SU-DHL-6 (cell line): ENCODE measurements around the gene IL21R.

ENCODE experiments used
- H2AFZ ChIP-seq: fragments of 200-600 bp; sonication (generic); 2 replicates; pipeline ENCODE4 v1.6.1; 2014; ENCODE audit warnings: low read depth, mild to moderate bottlenecking, moderate library complexity, mixed read lengths, antibody characterized with exemption, low read length; ENCODE audit not compliant: severe bottlenecking
- H3F3A ChIP-seq: fragments of 200-600 bp; shearing (Covaris generic); 2 replicates; pipeline ENCODE4 v1.6.0; 2016; ENCODE audit warnings: antibody characterized with exemption, mild to moderate bottlenecking; ENCODE audit not compliant: insufficient read depth
- H3K27ac ChIP-seq: fragments of 200-600 bp; sonication (generic); 2 replicates; pipeline ENCODE4 v1.5.1; 2016; ENCODE audit warnings: low read depth, mild to moderate bottlenecking, low read length, moderate library complexity, mixed read lengths
- H3K27me3 ChIP-seq: fragments of 200-600 bp; sonication (generic), shearing (Covaris generic); 2 replicates; pipeline ENCODE4 v1.6.0; 2014; ENCODE audit warnings: mild to moderate bottlenecking, low read length
- H3K36me3 ChIP-seq: fragments of 200-600 bp; sonication (generic); 2 replicates; pipeline ENCODE4 v1.6.1; 2014; ENCODE audit warnings: mild to moderate bottlenecking, low read length, mixed read lengths
- H3K4me2 ChIP-seq: fragments of 300-600, 200-600 bp; shearing (Covaris generic), sonication (generic); 2 replicates; pipeline ENCODE4 v1.6.0; 2014; ENCODE audit warnings: low read length, low read depth, mild to moderate bottlenecking; ENCODE audit not compliant: poor library complexity, severe bottlenecking
- H3K4me3 ChIP-seq: fragments of 200-600 bp; sonication (generic); 2 replicates; pipeline ENCODE4 v1.5.1; 2014; ENCODE audit warnings: antibody characterized with exemption, low read length, mild to moderate bottlenecking, mixed read lengths; ENCODE audit not compliant: insufficient read depth, poor library complexity, severe bottlenecking
- H3K79me2 ChIP-seq: fragments of 200-600 bp; sonication (generic); 2 replicates; pipeline ENCODE4 v1.6.1; 2014; ENCODE audit warnings: mild to moderate bottlenecking, low read length, moderate library complexity; ENCODE audit not compliant: insufficient read depth
- H3K9ac ChIP-seq: fragments of 200-600 bp; sonication (generic); 2 replicates; pipeline ENCODE4 v1.7.0; 2014; ENCODE audit warnings: mild to moderate bottlenecking, low read length
- H3K9me2 ChIP-seq: fragments of 200-600 bp; sonication (generic); replicated peaks from 2 replicates; pipeline ENCODE4 v1.6.1; 2014; ENCODE audit warnings: low read length; ENCODE audit not compliant: insufficient read depth
- H3K9me3 ChIP-seq: fragments of 200-600 bp; sonication (generic); 2 replicates; pipeline ENCODE4 v1.6.1; 2014; ENCODE audit warnings: low read length, mixed read lengths; ENCODE audit not compliant: insufficient read depth
- H4K20me1 ChIP-seq: fragments of 200-600 bp; sonication (generic); 2 replicates; pipeline ENCODE4 v1.6.1; 2014; ENCODE audit warnings: low read depth, mild to moderate bottlenecking, antibody characterized with exemption, low read length, moderate library complexity, mixed read lengths
- EZH2phosphoT487 ChIP-seq: fragments of 200-600 bp; sonication (generic), shearing (Covaris generic); conservative IDR thresholded peaks from 2 replicates; pipeline ENCODE4 v1.6.1; 2018; ENCODE audit warnings: mild to moderate bottlenecking, antibody characterized with exemption, low read length, moderate library complexity, mixed read lengths
- TF ChIP-seq, protein P1 (sequence below): fragments of 200-600 bp; sonication (generic); IDR thresholded peaks from one replicate; pipeline ENCODE4 v1.5.1; 2017; ENCODE audit warnings: antibody characterized with exemption, mild to moderate bottlenecking, low read length, moderate library complexity; ENCODE audit not compliant: insufficient read depth, poor library complexity, severe bottlenecking

IL21R gene

DNA sequence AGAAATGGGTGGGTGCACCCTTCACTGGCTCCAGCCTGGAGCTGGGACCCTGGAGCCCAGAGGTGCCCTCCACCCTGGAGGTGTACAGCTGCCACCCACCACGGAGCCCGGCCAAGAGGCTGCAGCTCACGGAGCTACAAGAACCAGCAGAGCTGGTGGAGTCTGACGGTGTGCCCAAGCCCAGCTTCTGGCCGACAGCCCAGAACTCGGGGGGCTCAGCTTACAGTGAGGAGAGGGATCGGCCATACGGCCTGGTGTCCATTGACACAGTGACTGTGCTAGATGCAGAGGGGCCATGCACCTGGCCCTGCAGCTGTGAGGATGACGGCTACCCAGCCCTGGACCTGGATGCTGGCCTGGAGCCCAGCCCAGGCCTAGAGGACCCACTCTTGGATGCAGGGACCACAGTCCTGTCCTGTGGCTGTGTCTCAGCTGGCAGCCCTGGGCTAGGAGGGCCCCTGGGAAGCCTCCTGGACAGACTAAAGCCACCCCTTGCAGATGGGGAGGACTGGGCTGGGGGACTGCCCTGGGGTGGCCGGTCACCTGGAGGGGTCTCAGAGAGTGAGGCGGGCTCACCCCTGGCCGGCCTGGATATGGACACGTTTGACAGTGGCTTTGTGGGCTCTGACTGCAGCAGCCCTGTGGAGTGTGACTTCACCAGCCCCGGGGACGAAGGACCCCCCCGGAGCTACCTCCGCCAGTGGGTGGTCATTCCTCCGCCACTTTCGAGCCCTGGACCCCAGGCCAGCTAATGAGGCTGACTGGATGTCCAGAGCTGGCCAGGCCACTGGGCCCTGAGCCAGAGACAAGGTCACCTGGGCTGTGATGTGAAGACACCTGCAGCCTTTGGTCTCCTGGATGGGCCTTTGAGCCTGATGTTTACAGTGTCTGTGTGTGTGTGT is 46.8 kb downstream of the IL21R start:
- TF ChIP-seq, protein P1, sequence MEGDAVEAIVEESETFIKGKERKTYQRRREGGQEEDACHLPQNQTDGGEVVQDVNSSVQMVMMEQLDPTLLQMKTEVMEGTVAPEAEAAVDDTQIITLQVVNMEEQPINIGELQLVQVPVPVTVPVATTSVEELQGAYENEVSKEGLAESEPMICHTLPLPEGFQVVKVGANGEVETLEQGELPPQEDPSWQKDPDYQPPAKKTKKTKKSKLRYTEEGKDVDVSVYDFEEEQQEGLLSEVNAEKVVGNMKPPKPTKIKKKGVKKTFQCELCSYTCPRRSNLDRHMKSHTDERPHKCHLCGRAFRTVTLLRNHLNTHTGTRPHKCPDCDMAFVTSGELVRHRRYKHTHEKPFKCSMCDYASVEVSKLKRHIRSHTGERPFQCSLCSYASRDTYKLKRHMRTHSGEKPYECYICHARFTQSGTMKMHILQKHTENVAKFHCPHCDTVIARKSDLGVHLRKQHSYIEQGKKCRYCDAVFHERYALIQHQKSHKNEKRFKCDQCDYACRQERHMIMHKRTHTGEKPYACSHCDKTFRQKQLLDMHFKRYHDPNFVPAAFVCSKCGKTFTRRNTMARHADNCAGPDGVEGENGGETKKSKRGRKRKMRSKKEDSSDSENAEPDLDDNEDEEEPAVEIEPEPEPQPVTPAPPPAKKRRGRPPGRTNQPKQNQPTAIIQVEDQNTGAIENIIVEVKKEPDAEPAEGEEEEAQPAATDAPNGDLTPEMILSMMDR, result no peak
- no peak for TF ChIP-seq EZH2phosphoT487
- H3K4me2 ChIP-seq, result no peak overlapping the region
- H3K27ac ChIP-seq, result peak overlapping the region; percentile 63; the same call in 1 of the 2 replicates
- H4K20me1 ChIP-seq, result no peaks in the 10 kb centered on the region
- no peaks in the 10 kb centered on the region for H3K79me2 ChIP-seq
- no peaks in the 10 kb centered on the region for H3K27me3 ChIP-seq
- H3K9ac ChIP-seq, result no peak overlapping the region
- no peak overlapping the region for H2AFZ ChIP-seq
- H3K4me3 ChIP-seq, result no peak overlapping the region
- H3K9me3 ChIP-seq, result no peaks in the 10 kb centered on the region
- H3F3A ChIP-seq, result peaks cover 12% of the 10 kb centered on the region; the same call in 1 of the 2 replicates
- H3K36me3 ChIP-seq, result no peaks in the 10 kb centered on the region; the same call in none of the 2 replicates
- H3K9me2 ChIP-seq, result no peaks in the 10 kb centered on the region

DNA sequence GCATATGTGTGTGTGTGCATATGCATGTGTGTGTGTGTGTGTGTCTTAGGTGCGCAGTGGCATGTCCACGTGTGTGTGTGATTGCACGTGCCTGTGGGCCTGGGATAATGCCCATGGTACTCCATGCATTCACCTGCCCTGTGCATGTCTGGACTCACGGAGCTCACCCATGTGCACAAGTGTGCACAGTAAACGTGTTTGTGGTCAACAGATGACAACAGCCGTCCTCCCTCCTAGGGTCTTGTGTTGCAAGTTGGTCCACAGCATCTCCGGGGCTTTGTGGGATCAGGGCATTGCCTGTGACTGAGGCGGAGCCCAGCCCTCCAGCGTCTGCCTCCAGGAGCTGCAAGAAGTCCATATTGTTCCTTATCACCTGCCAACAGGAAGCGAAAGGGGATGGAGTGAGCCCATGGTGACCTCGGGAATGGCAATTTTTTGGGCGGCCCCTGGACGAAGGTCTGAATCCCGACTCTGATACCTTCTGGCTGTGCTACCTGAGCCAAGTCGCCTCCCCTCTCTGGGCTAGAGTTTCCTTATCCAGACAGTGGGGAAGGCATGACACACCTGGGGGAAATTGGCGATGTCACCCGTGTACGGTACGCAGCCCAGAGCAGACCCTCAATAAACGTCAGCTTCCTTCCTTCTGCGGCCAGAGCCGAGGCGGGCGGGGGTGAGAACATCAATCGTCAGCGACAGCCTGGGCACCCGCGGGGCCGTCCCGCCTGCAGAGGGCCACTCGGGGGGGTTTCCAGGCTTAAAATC is 47.6 kb downstream of the IL21R start:
- H3K36me3 ChIP-seq, result no peaks in the 10 kb centered on the region; the same call in none of the 2 replicates
- H3F3A ChIP-seq, result peaks cover 12% of the 10 kb centered on the region; the same call in 1 of the 2 replicates
- no peak overlapping the region for H3K4me3 ChIP-seq
- peak overlapping the region; percentile 46 for H3K4me2 ChIP-seq
- TF ChIP-seq EZH2phosphoT487, result no peak
- TF ChIP-seq, protein P1, result no peak
- H3K79me2 ChIP-seq, result no peaks in the 10 kb centered on the region
- H3K27ac ChIP-seq, result peak overlapping the region; percentile 63
- 0 out of 2 replicates have a peak overlapping the region, but pooled peaks have one; percentile 10 for H3K9ac ChIP-seq
- no peak overlapping the region for H2AFZ ChIP-seq
- H4K20me1 ChIP-seq, result no peaks in the 10 kb centered on the region
- no peaks in the 10 kb centered on the region for H3K9me3 ChIP-seq
- no peaks in the 10 kb centered on the region for H3K9me2 ChIP-seq
- H3K27me3 ChIP-seq, result no peaks in the 10 kb centered on the region

- Histone ChIP-seq H3K4me2 (peak overlapping the region; percentile 46), H3K27ac (peak overlapping the region; percentile 63), H3K4me3 (no peak overlapping the region), H4K20me1 (no peaks in the 10 kb centered on the region), H3K36me3 (no peaks in the 10 kb centered on the region; the same call in 1 of the 2 replicates), H3K9me2 (no peaks in the 10 kb centered on the region), H3K79me2 (no peaks in the 10 kb centered on the region), H2AFZ (no peak overlapping the region), H3K27me3 (no peaks in the 10 kb centered on the region), H3F3A (peaks cover 12% of the 10 kb centered on the region; the same call in 1 of the 2 replicates), H3K9me3 (no peaks in the 10 kb centered on the region), H3K9ac (peak overlapping the region; percentile 10; the same call in 1 of the 2 replicates)
- TF ChIP-seq, protein P1, result no peak
- no peak for TF ChIP-seq EZH2phosphoT487
Measured at GRCh38 chr16:27450196-27450549, 48.2 kb downstream of the IL21R start.
